ENCODE data around the gene ME1.
"Not testable (repeated sequence)": the region's sequence is repeated elsewhere in the genome, so short reads cannot be mapped to it uniquely, and the experiment has no call there.

ME1 gene

GRCh38 chr6:83193747-83194566, 236.9 kb downstream of the ME1 start:
- TF ChIP-seq CTCF (IDR thresholded peaks at IDR 0.05; ENCODE audit: borderline replicate concordance, control extremely low read depth, extremely low read depth, insufficient read depth, missing control alignments), result no peak
- DNase-seq (ENCODE audit: low spot score), result peak; percentile 46
- in situ Hi-C loops (cut with MboI; ENCODE audit: low sequenced_read_pairs, unreplicated experiment), result no loop called here

GRCh38 chr6:83192871-83193746, 237.7 kb downstream of the ME1 start, which contains the start of the genes PGM3 and RWDD2A:
Gene PGM3 (minus strand): TSS chr6:83193265. CDS start chr6:83191012, 2,253 bp downstream.
Gene RWDD2A (plus strand): TSS chr6:83193357. CDS start chr6:83194452, 1,095 bp downstream.
- no peak for TF ChIP-seq CTCF (IDR thresholded peaks at IDR 0.05; ENCODE audit: borderline replicate concordance, control extremely low read depth, extremely low read depth, insufficient read depth, missing control alignments)
- in situ Hi-C loops (cut with MboI; ENCODE audit: low sequenced_read_pairs, unreplicated experiment), result no loop called here
- peak; percentile 99 for DNase-seq (ENCODE audit: low spot score)

GRCh38 chr6:83192456-83192855, 238.4 kb downstream of the ME1 start:
- no peak for DNase-seq (ENCODE audit: low spot score)
- in situ Hi-C loops (cut with MboI; ENCODE audit: low sequenced_read_pairs, unreplicated experiment), result no loop called here
- TF ChIP-seq CTCF (IDR thresholded peaks at IDR 0.05; ENCODE audit: borderline replicate concordance, control extremely low read depth, extremely low read depth, insufficient read depth, missing control alignments), result no peak

GRCh38 chr6:83191974-83192373, 238.9 kb downstream of the ME1 start:
- in situ Hi-C loops (cut with MboI; ENCODE audit: low sequenced_read_pairs, unreplicated experiment); DNase-seq (ENCODE audit: low spot score): not testable (repeated sequence)

GRCh38 chr6:83190626-83191025, 240.2 kb downstream of the ME1 start:
- in situ Hi-C loops (cut with MboI; ENCODE audit: low sequenced_read_pairs, unreplicated experiment), result no loop called here
- DNase-seq (ENCODE audit: low spot score), result no peak
- TF ChIP-seq CTCF (IDR thresholded peaks at IDR 0.05; ENCODE audit: borderline replicate concordance, control extremely low read depth, extremely low read depth, insufficient read depth, missing control alignments), result no peak

GRCh38 chr6:83188501-83188900, 242.3 kb downstream of the ME1 start:
- in situ Hi-C loops (cut with MboI; ENCODE audit: low sequenced_read_pairs, unreplicated experiment), result no loop called here
- TF ChIP-seq CTCF (IDR thresholded peaks at IDR 0.05; ENCODE audit: borderline replicate concordance, control extremely low read depth, extremely low read depth, insufficient read depth, missing control alignments), result no peak
- no peak for DNase-seq (ENCODE audit: low spot score)
